ENCODE measurements around the gene LECT2.

The LECT2 gene

GRCh38 chr5:135898651-135899050 is 56.1 kb downstream of the LECT2 start:
- DNase-seq (ENCODE audit: low read depth) = no peak
- H3K36me3 ChIP-seq (ENCODE audit: control insufficient read depth, insufficient read depth, low read length, severe bottlenecking) = no peaks in the 10 kb centered on the region
- peaks cover 6% of the 10 kb centered on the region for H3K9me3 ChIP-seq (ENCODE audit: control insufficient read depth, low read length)
- H3K9ac ChIP-seq (ENCODE audit: low read length) = no peak overlapping the region
- H3K4me1 ChIP-seq (ENCODE audit: control insufficient read depth, insufficient read depth, low read length) = no peaks in the 10 kb centered on the region
- H3K27me3 ChIP-seq (replicated peaks; ENCODE audit: control insufficient read depth, insufficient read depth, low read length) = peaks cover 18% of the 10 kb centered on the region
- H3K4me3 ChIP-seq (ENCODE audit: low read length) = no peak overlapping the region
